Memory B cell (primary cell): Measurements from ENCODE around the gene ZNF232.
"Not testable (repeated sequence)": the region's sequence is repeated elsewhere in the genome, so short reads cannot be mapped to it uniquely, and the experiment has no call there.

Experiments used
- ATAC-seq: fragments of 150-1000 bp; cut with Tn5 transposase; 2 replicates; pipeline ENCODE4 v1.10.0; 2021; ENCODE audit warnings: low read depth, mild to moderate bottlenecking, moderate library complexity
- DNase-seq, 2 donors: peaks; one replicate each; pipeline ENCODE4 v3.0.0; 2022; ENCODE audit warnings: low spot score in 2 of 2
- H3K27ac Mint-ChIP-seq: one replicate; pipeline ENCODE4 v1.8.0; 2022; ENCODE audit warnings: mild to moderate bottlenecking, moderate library complexity, mixed read lengths
- H3K27me3 Mint-ChIP-seq: one replicate; pipeline ENCODE4 v1.8.0; 2022; ENCODE audit warnings: mixed read lengths
- H3K36me3 Mint-ChIP-seq: one replicate; pipeline ENCODE4 v1.8.0; 2022; ENCODE audit warnings: mild to moderate bottlenecking, mixed read lengths
- H3K4me1 Mint-ChIP-seq: one replicate; pipeline ENCODE4 v1.8.0; 2022; ENCODE audit warnings: mixed read lengths
- H3K4me3 Mint-ChIP-seq: one replicate; pipeline ENCODE4 v1.8.0; 2022; ENCODE audit warnings: mild to moderate bottlenecking, moderate library complexity, mixed read lengths
- H3K9me3 Mint-ChIP-seq: one replicate; pipeline ENCODE4 v1.8.0; 2022; ENCODE audit warnings: mixed read lengths

The ZNF232 gene

DNA sequence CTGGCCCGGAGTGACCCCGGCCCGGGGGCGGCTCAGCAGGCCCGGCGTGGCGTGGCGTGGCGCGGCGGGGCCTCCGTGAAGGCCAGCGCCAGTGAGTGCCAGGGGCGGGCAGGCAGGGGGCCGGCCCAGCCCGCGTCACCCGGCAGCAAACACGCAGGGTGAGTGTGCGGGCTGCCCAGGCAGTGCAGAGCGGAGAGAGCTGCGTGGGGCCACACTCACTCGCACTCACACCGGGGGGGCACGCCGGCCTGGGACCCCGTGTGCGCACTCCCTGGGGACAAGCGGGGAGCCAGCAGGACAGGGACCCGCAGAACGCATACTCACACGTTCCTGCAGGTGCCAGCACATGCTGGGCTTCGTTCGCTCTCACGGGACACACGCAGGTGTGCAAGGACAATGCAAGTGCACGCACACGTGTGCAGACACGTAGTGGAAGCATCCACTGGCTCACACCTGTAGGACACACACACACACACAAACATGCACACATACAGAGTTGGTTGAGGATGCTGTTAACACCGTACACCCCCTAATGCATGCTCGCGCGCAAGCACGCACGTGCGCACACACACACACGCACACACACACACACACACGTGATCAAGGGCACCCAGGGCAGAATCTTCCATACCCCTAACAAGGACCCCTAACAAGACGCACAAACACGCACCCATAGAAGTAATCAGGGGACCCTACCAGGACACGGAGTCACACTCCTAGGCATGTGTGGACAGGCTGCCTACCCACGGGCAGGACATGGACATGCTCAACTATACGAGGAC is 11.9 kb upstream of the ZNF232 start:
- DNase-seq (no peak), ATAC-seq (no peak)
- Mint-ChIP-seq H3K27ac (no peak overlapping the region), H3K4me1 (no peaks in the 10 kb centered on the region), H3K4me3 (peak overlapping the region; percentile 12), H3K27me3 (peaks cover 23% of the 10 kb centered on the region), H3K36me3 (no peaks in the 10 kb centered on the region), H3K9me3 (peaks cover 2% of the 10 kb centered on the region)

- Mint-ChIP-seq H3K4me1 (no peaks in the 10 kb centered on the region), H3K4me3 (peak overlapping the region; percentile 37), H3K9me3 (peaks cover 4% of the 10 kb centered on the region), H3K27me3 (peaks cover 24% of the 10 kb centered on the region), H3K36me3 (no peaks in the 10 kb centered on the region), H3K27ac (no peak overlapping the region)
- ATAC-seq (peak; percentile 65), DNase-seq (no peak)
Measured at GRCh38 chr17:5122586-5123342, 11.1 kb upstream of the ZNF232 start.

DNA sequence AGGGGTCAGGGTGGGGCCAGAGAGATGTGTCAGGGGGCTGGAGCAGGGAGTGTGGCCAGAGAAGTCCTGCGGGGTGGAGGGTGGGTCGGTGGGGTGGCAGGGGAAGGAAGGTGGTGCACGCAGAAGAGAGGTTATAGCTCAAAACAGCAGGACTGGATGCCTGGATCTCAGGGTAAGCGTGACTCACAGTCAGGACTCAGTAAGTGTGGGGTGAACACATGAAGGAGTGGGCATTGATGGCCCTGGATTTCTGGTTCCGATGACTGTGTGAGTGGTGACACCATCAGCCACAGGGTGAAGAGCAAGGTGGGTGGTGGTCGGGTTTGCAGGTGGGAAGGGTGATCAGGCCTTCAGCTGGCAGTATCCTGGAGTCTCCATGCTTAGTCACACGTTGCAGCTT is 10.4 kb upstream of the ZNF232 start:
- not testable (repeated sequence) for H3K36me3 Mint-ChIP-seq, H3K9me3 Mint-ChIP-seq, H3K4me1 Mint-ChIP-seq, DNase-seq, ATAC-seq, H3K27ac Mint-ChIP-seq
- peaks cover 22% of the 10 kb centered on the region for H3K27me3 Mint-ChIP-seq
- peak overlapping the region; percentile 37 for H3K4me3 Mint-ChIP-seq

GRCh38 chr17:5121186-5121841 is 9.6 kb upstream of the ZNF232 start:
- peaks cover 4% of the 10 kb centered on the region for H3K9me3 Mint-ChIP-seq
- H3K27me3 Mint-ChIP-seq: peaks cover 24% of the 10 kb centered on the region
- no peak for DNase-seq
- H3K27ac Mint-ChIP-seq: no peak overlapping the region
- no peak for ATAC-seq
- H3K36me3 Mint-ChIP-seq: no peaks in the 10 kb centered on the region
- no peaks in the 10 kb centered on the region for H3K4me1 Mint-ChIP-seq
- H3K4me3 Mint-ChIP-seq: peak overlapping the region; percentile 37

DNA sequence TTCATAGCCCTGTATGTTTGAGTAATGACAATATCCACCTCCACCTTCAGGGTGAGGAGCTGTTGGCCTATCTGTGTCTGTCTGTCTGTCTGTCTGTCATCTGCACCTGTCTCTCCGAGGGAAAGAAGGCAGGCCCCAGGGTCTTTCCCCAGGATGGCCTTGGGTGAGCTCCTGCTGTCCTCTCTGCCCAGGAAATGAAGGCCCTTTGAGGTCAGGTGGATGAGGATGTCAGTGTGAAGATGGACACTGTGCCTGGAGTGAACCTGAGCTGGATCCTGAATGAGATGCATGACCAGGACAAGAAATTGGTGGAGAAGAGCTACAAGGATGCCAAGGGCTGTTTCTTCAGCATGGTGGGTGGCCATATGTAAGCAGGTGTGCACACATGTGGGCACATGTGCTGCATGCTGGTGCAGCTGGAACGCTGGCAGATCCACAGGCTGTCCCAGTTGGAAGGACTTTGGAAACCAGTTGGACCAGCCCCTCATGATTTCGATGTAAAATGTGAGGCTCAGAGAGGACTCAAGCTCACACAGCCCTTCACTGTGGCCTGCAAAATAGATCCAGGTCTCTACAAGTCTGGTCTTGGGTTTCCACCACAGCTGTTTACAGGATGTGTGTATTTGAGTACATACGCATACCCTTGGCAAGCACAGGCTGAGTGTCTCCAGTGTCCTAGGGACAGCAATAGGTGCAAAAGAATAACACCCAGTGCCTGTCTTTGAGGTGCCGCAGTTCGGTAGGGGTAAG is 8.9 kb upstream of the ZNF232 start:
- H3K36me3 Mint-ChIP-seq, H3K4me3 Mint-ChIP-seq, H3K9me3 Mint-ChIP-seq, DNase-seq, H3K27ac Mint-ChIP-seq, H3K4me1 Mint-ChIP-seq, ATAC-seq: not testable (repeated sequence)
- peaks cover 24% of the 10 kb centered on the region for H3K27me3 Mint-ChIP-seq

DNA sequence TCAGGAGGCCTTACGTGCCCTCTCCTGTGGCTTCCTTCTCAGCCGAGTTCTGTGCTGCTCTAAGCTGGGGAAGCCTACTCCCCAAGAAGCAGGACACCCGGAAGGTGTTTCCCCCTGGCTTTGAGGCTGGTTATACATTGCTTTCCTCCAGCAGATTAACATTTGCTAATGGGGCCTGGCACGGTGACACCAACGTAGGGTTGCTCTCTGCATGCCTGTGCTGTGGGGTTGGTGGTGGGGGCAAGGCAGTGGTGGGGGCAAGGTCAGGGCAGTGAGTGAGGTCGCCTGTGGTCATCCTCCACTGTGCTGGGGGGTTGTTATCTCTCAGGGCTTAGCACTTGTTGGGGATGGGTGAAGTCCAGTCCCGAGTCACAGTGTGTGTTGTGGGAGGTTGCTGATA is 8.4 kb upstream of the ZNF232 start:
- Mint-ChIP-seq H3K4me3 (no peak overlapping the region), H3K9me3 (peaks cover 4% of the 10 kb centered on the region), H3K27ac (no peak overlapping the region), H3K4me1 (no peaks in the 10 kb centered on the region), H3K36me3 (no peaks in the 10 kb centered on the region), H3K27me3 (peaks cover 24% of the 10 kb centered on the region)
- ATAC-seq (no peak), DNase-seq (no peak)

GRCh38 chr17:5118219-5118618 is 6.5 kb upstream of the ZNF232 start:
- Mint-ChIP-seq H3K27me3 (peaks cover 15% of the 10 kb centered on the region), H3K4me3 (no peak overlapping the region), H3K36me3 (peaks cover 6% of the 10 kb centered on the region), H3K9me3 (peaks cover 4% of the 10 kb centered on the region), H3K27ac (no peak overlapping the region), H3K4me1 (no peaks in the 10 kb centered on the region)
- ATAC-seq: no peak
- no peak for DNase-seq

DNA sequence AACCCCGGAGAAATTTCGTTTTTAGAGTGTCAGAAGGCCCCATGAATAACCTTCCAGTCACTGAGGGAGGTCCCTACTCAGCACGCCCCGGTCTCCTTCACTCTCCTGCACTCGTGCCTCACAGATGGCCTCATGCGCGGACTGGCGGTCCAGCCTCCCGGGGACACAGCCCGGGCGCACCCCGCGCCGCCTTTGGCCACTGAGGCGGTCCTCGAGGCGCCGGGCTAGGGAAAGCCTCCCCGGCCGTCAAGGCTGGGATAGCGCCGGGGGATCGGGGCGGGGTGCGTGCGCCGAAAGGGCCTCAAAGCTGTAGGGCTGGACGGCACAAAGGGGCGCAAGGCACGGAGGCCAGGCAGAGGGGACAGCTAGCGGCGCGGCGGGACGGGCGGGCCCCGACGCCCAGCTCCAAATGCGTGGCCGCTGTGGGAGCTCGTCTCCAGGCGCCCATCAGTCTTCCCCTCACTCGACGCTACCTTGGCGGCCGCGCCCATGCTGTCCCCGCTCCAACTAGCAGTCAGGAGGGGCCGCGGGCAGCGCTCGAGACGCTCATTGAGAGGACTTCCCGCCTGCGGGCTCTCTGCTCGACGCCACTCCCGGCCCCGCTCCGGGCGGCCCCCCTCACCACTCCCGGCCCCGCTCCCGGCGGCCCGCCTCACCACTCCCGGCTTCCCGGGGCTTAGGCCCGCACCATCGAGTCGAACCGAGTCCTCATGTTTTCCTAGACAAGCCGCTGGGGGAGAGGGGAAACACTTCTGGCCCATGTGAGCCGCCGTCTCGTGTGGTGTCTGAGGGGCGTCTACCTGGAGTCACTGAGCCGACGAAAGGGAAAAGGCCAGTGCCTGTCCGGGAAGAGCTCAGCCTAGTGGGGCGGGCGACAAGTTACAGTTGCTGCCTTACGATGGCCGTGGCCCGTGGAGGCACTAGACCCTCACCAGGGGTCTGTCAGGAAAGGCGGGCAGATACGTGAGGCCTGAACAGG is 4.3 kb upstream of the ZNF232 start, which contains the start of gene USP6:
USP6 (plus strand) TSS at position 360 of the 979 bp plus-strand sequence. CDS start 14,336 bp downstream, outside the sequence.
- ATAC-seq (no peak), DNase-seq (no peak)
- Mint-ChIP-seq H3K4me1 (peaks cover 4% of the 10 kb centered on the region), H3K9me3 (peaks cover 4% of the 10 kb centered on the region), H3K27me3 (peaks cover 8% of the 10 kb centered on the region), H3K27ac (no peak within 1 kb of the TSS), H3K36me3 (peaks cover 6% of the 10 kb centered on the region), H3K4me3 (no peak within 1 kb of the TSS)

DNA sequence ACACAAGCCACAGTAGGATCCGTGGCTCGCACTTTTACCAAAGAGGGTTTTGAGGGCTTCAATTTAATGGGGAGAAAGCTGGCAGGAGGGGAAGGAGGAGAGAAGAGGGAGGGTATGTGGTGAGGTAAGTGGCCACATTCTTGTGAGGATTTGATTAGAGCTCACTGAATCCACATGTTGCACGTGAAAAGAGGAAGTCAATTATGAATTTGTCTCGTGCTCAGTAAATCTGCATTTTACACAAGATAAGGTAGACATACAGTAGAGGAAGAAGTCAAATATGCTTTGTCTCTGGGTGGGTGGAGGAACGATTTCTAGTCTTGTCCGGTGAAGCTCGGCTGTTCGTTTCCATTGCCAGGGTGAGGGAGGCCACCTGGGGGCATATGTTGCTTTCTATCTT is 862 bp downstream of the ZNF232 start:
- peaks cover 2% of the 10 kb centered on the region for H3K9me3 Mint-ChIP-seq
- peak overlapping the region; percentile 92 for H3K4me3 Mint-ChIP-seq
- H3K36me3 Mint-ChIP-seq: peaks cover 32% of the 10 kb centered on the region
- ATAC-seq (peak; percentile 26), DNase-seq (no peak)
- H3K4me1 Mint-ChIP-seq: peaks cover 13% of the 10 kb centered on the region
- no peaks in the 10 kb centered on the region for H3K27me3 Mint-ChIP-seq
- H3K27ac Mint-ChIP-seq: peak overlapping the region; percentile 72

GRCh38 chr17:5100832-5101231 is 10.8 kb downstream of the ZNF232 start:
- Mint-ChIP-seq H3K9me3 (peaks cover 3% of the 10 kb centered on the region), H3K36me3 (peaks cover 6% of the 10 kb centered on the region), H3K4me1 (no peaks in the 10 kb centered on the region), H3K4me3 (no peak overlapping the region), H3K27me3 (no peaks in the 10 kb centered on the region), H3K27ac (no peak overlapping the region)
- no peak for ATAC-seq
- no peak for DNase-seq

DNA sequence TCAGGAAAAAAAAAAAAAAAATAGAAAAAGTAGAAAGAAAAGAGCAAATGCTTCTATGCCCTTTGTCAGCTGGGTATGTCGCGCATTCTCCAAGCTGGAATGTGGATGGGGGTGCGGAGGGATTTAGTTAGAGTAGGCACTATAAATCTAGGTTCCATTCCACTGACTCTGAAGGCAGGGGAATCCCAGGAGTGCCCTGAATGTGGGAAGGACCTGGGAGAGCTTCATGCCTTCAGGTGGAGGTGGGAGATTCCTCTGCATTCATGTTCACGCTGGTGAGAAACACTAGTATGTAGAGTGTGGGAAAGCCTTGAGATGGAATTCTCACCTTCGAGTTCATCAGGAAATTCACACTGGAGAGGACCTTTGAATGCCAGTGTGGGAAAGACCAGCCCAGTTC is 12.4 kb downstream of the ZNF232 start:
- no peak for ATAC-seq
- no peak for DNase-seq
- H3K27ac Mint-ChIP-seq: no peak overlapping the region
- no peaks in the 10 kb centered on the region for H3K4me1 Mint-ChIP-seq
- H3K9me3 Mint-ChIP-seq: peaks cover 11% of the 10 kb centered on the region
- peaks cover 12% of the 10 kb centered on the region for H3K36me3 Mint-ChIP-seq
- no peak overlapping the region for H3K4me3 Mint-ChIP-seq
- H3K27me3 Mint-ChIP-seq: no peaks in the 10 kb centered on the region

DNA sequence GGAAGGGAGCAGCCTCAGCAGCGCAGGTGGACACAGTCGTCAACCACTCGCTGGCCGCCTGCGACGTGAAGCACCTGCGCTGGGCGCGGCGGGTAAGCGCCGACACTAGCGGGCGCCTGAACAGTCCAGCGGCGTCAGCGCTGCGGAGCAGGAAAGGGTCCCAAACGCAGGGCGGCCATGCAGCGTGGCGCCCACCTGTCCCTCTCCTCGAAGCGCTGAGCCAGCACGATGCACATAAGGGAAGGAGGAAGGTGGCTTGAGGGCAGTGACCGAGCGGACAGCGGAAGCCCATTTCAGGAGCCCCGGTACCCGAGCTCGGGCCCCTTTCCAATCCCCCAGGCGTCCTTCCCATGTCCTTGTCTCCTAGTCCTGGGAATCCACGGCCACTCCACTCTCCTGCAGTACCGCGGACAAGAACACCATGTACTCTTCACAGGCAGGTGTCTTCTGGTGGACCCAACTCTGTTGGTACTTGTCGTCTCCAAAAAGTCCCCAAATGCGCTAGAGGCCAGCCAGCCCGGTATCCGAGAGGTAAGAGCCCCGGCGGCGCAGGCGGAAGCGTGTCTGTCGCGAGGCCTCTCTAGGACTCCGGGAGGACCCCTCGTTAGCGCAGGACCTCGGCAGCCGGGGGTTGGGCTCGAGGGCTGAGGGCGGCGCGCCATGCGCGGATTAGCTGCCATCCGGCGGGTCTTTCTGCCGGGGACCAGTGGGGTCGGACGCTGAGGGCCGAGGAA is 14.4 kb downstream of the ZNF232 start:
- peaks cover 13% of the 10 kb centered on the region for H3K9me3 Mint-ChIP-seq
- peak; percentile 90 for ATAC-seq
- no peaks in the 10 kb centered on the region for H3K4me1 Mint-ChIP-seq
- no peaks in the 10 kb centered on the region for H3K27me3 Mint-ChIP-seq
- H3K27ac Mint-ChIP-seq: no peak overlapping the region
- peak; percentile 12 to 44 for DNase-seq
- peak overlapping the region; percentile 81 for H3K4me3 Mint-ChIP-seq
- peaks cover 22% of the 10 kb centered on the region for H3K36me3 Mint-ChIP-seq
